ENCODE data around the gene RCAN2.
"Not testable (repeated sequence)": the region's sequence is repeated elsewhere in the genome, so short reads cannot be mapped to it uniquely, and the experiment has no call there.

The RCAN2 gene

DNA sequence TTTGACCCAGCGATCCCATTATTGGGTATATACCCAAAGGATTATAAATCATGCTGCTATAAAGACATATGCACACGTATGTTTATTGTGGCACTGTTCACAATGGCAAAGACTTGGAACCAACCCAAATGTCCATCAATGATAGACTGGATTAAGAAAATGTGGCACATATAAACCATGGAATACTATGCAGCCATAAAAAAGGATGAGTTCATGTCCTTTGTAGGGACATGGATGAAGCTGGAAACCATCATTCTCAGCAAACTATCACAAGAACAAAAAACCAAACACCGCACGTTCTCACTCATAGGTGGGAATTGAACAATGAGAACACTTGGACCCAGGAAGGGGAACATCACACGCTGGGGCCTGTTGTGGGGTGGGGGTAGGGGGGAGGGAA, 103.5 kb downstream of the RCAN2 start:
- DNase-seq (ENCODE audit: low read depth): not testable (repeated sequence)

- DNase-seq (ENCODE audit: low read depth): no peak
Measured at GRCh38 chr6:46381579-46381978, 109.7 kb downstream of the RCAN2 start.

GRCh38 chr6:46381057-46381456, 110.2 kb downstream of the RCAN2 start:
- no peak for DNase-seq (ENCODE audit: low read depth)

DNA sequence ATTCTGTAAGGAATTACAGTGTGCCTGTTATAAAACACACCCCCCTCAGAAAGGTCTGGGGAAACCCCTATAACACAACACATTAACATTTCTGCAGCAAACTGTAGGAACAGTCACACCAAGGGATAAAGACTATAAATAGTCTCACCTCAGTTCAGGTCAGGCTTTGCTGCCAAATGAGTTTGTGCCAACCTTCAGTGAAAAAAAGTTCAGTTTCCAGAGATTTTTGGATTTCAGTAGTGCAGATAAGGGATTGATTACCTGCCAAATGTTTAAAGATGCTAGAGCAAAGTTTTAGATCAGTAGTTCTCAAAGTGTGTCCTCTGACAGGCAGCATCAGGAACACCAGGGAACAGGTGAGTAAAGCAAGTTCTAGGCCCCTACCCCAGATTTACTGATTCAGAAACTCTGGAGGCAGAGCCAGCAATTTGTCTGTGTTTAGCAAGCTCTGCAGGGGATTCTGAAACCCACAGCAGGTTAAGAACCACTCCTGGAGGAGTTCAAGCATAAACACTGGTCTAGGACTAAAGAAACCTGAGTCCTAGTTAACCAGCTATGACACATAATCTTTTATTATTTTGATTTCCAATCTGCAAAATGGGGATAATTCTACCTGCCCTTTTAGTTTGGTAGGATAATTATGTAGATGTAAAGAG, 111.0 kb downstream of the RCAN2 start:
- no peak for DNase-seq (ENCODE audit: low read depth)

GRCh38 chr6:46378882-46379416, 112.3 kb downstream of the RCAN2 start:
- DNase-seq (ENCODE audit: low read depth): no peak

GRCh38 chr6:46378161-46378881, 112.9 kb downstream of the RCAN2 start:
- no peak for DNase-seq (ENCODE audit: low read depth)

- no peak for DNase-seq (ENCODE audit: low read depth)
Measured at GRCh38 chr6:46377209-46377608, 114.0 kb downstream of the RCAN2 start.

GRCh38 chr6:46376562-46377061, 114.6 kb downstream of the RCAN2 start:
- no peak for DNase-seq (ENCODE audit: low read depth)

GRCh38 chr6:46370622-46371021, 120.6 kb downstream of the RCAN2 start:
- no peak for DNase-seq (ENCODE audit: low read depth)

GRCh38 chr6:46368169-46368536, 123.1 kb downstream of the RCAN2 start:
- DNase-seq (ENCODE audit: low read depth): no peak

DNA sequence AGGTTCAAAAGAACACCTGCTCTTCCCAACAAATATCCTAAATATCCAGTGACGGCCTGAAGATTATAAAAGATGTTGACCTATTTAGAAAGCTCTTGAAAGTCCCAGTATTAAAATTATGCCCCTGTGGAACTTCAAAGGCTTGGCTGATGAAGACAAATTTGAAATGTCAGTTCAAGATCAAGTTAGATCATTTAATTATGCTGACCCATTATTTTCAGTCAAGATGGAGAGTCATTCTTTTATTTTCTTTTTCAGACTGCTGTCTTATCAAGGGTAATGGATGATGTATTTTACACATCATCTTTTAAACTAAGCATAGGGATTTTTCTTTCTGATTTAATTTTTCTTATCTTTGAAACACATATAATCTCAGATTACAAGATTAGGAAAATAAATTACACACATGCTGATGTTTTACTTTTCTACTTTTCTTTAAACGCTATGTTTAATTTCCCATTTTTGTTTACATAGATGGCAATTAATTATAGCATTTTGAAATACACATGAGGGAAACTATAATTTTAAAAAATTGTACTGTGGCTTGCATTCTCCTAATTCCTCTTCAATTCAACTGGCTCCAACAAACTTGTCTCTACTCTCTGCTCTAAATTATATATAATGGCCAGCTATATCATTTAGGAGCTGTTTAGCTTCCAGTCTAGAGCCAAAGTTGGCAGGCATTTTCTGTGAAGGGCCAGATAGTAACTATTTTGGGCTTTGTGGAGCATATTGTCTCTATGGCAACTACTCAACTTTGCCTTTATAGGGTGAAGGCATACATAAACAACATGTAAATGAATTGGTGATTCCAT, 123.7 kb downstream of the RCAN2 start:
- DNase-seq (ENCODE audit: low read depth): no peak

DNA sequence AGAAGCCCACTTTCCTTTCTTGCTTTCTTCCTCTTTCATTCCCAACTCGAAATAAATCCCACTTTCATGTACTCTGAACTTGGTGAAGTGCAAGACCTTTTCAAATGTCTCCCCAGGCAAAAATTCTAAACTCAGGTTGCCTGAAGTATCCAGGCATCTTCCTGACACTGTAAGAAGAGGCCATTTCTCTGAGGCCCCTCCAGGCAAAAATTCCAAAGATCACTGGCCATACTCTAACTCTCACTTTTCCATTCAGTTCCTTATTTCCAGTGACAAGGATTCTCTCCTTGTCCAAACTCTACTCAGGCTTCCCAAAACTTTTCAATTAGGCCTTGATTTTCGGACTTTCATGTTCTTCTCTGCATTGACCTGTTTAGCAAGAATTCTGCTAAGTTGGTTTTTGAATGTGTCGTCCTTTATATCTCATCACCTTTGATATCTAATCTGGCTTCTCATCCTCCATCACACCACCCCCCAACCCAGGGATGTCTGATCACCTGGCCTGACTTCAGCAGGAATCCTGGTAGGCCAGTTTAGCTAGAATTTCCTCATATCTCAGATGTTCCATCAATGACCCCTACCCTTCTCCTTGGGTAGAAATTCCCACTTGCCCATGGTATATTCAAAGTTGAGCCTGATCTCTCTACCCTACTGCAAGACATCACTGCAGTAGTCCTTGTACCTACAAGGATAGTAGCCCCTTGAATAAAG, 124.9 kb downstream of the RCAN2 start:
- no peak for DNase-seq (ENCODE audit: low read depth)

- no peak for DNase-seq (ENCODE audit: low read depth)
Measured at GRCh38 chr6:46357591-46357990, 133.7 kb downstream of the RCAN2 start.

DNA sequence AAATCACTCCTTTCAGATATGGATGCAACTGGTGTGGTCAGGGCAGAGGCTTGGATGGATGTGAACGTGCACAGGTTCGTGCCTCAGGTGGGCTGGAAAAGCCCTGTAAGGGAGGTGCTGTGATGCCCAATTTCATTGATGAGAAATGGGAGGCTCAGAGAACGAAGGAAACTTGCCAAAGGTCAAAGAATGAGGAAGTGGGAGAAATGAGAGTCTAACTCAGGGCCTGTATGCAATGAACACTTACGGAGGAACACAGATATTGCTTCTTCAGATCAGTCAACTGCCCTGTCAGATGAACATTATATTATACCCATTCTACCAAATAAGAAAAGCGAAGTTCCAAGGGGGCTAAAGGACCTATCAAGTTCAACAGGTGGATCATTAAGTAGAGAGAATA, 134.7 kb downstream of the RCAN2 start:
- no peak for DNase-seq (ENCODE audit: low read depth)

DNA sequence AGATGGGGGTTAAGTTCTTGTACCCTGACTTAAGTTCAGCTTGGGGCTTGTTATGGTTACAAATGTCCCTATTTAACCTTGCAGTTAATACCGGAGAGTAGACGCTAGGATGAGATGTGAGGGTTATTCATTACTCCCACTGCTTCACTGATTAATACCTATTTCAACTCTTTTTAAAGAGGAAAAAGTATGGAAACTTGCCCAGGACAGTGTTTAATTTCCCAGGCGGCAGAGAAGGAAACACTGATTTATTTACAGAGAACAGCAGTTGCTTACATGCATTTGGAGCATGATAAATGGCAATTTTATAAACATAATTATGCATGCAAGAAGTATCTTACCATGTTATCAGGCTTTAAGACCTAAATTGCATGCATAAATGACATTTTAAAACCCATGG, 137.7 kb downstream of the RCAN2 start:
- DNase-seq (ENCODE audit: low read depth): no peak

DNA sequence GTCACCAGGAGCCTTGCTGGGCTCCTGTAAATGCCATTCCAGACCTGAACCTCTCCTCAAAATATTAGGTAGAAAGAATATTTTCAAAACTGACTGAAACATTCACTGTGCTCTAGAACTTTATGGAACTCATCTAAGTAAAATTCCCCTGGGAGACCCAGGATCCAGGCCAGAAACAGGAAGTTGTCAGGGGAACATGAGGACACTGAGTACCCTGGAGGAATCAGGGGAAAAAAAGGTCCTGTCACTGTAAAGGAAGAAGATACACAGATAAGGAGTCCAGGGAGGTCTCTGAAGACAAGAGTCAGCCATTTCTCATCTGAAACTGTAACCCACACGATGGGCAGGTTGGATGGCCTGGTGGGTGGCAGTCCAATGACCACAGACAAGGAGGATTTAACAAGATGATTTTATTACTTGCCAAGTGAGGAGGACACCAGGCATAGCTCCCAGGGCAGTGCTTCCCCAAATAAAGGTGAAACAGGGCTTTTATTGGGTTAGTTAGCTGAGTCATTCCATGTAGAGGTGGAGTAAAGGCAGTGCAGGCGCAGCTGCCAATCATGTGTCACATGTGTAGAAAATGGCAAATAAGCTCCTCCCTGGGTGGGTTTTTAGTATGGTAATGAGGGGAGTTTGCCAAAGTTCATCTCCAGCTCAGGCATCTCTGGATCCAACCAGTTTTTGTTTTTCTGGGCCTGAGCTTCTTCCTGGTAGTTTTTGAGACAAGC, 138.5 kb downstream of the RCAN2 start:
- DNase-seq (ENCODE audit: low read depth): no peak

GRCh38 chr6:46350714-46351113, 140.5 kb downstream of the RCAN2 start:
- no peak for DNase-seq (ENCODE audit: low read depth)

DNA sequence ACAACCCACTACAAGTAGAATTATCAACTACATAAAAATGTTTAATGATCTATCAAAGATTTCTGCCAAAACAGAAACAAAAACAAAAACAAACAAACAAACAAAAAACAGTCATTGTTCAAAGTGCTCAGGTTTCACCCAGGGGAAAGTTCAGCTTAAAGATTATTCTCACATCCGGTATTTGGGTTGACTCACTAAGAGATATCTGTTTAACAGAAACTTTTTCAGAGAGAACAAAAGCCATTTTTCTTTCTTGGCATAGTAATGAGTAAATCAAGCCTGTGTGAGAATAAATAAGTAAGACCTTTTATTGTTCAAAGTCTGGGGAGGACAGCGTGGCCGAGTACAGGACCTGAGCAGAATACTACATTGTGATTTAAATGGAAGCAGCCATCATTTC, 143.6 kb downstream of the RCAN2 start:
- no peak for DNase-seq (ENCODE audit: low read depth)

- DNase-seq (ENCODE audit: low read depth): no peak
Measured at GRCh38 chr6:46340246-46340645, 151.0 kb downstream of the RCAN2 start.

DNA sequence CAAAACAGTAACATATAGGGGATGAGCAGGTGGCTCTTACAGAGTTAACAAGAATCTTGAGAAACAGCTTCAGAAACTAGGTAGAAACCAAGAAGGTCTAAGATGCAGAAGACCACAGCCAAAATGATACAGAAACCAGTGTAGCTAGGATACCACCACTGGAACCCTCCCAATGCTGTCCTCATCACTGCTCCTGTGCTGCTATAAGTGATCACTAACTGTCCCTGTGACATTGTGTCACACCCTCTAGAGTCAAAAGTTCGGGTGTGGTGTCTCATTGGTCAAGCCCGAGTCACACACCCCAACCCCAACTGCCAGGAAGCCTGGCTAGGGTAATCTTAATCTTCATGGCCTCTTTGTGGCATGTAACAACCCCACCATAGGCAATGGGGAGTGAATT, 153.1 kb downstream of the RCAN2 start:
- DNase-seq (ENCODE audit: low read depth): no peak

- no peak for DNase-seq (ENCODE audit: low read depth)
Measured at GRCh38 chr6:46334442-46334841, 156.8 kb downstream of the RCAN2 start.

Data from GM04503 (cell line).